NCI-H2107 treated with DMSO at 0.1 percent for 48 hours (cell line): ENCODE data around the gene DHCR7.
A peak's percentile ranks its signal among the peaks of the same experiment; 100 is the strongest.

Experiments
- DNase-seq: peaks from one replicate; lab custom pipeline; 2025; ENCODE audit not compliant: unreplicated experiment; lab: John Stamatoyannopoulos, UW

DHCR7 gene

DNA sequence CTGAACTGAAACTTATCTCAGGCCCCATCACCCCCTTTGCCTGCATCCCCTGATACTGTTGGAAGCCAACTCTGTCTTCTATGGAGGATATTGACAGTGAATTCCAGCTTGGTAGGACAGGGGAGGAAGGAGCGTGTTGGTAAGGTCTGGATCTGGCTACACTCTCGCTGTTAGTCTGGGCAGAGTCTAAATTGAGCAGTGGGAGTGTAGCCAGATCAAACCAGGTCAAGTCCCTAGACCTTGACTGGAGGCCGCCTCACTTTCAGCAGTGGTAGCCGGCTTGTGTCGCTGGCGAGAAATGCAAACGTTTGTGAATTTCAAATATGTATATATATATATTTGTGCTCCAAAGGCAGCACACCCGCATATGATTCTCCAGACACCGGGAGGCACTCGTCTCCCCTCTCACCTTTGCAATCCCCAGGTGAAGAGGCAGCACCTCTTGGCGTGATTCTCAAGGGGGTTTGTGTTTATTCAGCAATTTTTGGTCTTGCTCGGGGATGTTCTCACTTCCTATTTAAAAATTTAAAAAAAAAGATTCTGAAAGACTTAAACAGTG is 26.7 kb downstream of the DHCR7 start:
- DNase-seq, result no peak

DNA sequence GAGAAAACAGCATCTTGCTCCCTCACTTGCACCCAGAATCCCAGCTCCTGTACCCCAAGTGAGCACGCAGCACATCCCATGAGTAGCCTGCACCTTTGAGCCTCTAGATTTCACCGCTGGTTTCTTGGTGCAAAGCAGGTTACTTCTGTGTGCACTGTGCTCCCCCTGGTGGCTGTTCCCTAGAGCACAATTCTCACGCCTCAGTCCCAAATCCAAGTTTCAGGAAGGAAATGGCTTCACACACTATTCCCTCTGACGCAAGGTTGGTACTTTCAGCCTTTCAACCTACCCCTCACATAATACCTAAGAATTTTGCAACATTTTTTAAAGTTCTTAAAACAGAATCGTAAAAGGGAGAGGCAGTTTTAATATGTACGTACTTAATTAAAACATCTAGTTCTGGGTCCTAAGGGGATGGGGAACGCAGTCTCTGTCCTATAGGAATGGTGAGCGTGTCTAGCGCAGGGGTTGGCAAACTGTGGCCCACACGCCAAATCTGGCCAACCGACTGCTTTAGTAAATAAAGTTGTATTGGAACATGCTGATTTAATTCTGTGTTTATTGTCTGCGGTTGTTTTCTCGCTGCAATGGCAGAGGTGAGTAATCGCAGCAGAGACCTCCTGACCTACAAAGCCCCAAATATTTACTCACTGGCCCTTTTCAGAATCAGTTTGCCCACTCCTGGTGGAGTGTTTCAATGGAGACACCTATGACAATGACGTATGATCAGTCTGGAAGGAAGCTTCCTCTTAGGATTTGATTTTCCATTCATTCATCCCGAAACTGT is 27.5 kb downstream of the DHCR7 start:
- DNase-seq, result peak; percentile 58

DNA sequence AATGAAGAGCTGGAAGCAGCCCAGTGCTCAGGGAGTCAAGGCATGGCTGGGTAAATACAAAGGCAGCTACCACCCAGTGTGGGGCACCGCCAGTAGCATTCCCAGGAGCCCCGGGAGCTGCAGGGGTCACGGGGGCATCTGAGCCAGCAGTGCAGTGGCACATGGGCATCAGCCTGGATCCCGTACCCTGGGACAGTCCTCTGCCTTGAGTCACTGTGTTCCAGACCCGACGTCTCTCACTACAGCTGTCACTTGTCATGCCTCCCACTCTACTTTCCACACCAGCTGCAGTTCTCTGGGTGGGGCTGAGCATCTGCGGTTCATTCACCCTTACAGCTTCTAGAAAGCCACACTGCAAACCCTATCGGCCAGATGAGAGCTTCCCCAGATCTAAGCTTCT is 29.6 kb downstream of the DHCR7 start:
- no peak for DNase-seq

DNA sequence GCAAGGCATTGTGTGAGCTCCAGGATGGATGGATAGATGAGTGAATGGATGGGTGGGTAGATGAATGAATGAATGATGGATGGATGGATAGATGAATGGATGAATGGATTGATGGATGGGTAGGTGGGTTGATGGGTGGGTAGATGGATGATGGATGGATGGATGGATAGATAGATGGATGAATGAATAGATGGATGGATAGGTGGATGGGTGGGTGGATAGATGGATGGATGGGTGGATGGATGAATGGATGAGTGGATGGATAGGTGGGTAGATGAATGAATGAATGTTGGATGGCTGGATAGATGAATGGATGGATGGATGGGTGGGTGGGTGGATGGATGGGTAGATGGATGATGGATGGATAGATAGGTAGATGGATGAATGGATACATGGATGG is 33.5 kb downstream of the DHCR7 start:
- no peak for DNase-seq

DNA sequence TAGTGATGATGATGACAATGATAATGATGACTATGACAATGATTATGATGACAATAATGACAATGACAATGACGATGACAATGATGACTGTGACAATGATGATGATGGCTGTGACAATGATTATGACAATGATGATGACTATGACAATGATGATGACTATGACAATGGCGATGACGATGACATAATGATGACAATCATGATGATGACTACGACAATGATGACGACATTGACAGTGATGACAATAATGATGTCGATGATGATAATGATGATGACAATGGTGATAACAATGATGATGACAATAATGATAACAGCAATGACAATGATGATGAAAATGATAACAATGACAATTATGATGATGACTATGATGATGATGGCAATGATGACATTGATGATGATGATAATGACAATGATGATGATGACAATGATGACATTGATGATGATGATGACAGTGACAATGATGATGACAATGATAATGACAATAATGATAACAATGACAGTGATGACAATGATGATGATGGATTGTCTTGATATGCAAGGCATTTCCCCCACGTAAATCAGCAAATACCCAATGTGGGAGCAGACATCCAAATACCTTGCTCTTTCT is 37.7 kb downstream of the DHCR7 start:
- no peak for DNase-seq

DNA sequence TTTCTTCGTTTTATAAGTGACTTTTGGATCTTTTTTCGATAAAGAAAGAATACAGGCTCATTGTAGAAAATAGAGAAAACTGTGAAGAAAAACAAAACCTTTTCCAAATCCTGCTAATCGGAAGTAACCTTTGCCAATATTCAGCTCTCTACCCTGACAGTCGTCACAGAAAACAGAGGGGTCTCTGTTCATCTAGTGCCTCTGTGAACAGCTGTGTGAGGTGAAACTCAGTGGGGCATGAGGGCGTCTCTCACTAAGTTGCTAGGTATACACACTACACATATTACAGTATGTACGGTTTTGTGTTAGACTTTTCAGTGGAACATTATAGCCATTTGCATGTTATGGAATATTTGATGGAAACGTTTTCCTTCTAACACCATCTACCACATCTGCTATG is 39.4 kb downstream of the DHCR7 start:
- DNase-seq, result no peak

DNA sequence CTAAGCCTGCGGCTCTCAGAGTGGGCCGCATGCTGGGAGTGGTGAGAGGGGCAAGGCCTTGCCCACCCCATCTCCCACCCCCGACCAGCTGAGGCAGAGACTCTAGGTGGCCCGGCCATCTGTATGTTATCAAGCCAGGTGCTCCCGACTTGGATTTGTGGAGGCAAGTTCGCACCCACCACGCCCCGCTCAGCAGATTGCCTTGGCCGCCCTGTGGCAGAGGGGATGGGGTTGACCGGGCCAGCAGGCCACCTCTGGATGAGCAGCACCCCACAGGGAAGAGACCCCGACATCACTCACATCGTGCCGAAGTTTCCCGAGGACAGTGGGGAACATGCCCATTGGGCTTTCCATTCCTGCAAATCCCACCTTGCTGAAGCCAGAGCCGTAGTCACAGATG is 40.8 kb downstream of the DHCR7 start:
- DNase-seq, result no peak

DNA sequence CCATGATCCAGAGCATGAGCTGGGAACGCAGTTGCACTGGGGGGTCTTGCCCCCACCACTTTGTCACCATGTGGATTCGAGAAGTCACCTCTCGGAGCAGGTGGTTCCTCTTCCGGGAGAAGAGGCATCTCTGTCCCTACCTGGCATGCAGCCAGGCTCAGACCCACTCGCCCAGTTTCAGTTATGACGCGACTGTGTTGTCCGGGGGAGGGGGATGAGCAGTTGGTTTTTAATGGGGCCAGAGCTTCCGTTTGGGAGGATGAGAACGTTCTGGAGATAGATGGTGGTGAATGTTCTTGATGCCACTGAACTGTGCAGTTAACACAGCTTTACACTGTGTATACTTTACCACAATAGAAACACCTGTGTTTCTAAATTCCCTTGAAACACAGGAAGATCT is 41.5 kb downstream of the DHCR7 start:
- DNase-seq, result no peak

DNA sequence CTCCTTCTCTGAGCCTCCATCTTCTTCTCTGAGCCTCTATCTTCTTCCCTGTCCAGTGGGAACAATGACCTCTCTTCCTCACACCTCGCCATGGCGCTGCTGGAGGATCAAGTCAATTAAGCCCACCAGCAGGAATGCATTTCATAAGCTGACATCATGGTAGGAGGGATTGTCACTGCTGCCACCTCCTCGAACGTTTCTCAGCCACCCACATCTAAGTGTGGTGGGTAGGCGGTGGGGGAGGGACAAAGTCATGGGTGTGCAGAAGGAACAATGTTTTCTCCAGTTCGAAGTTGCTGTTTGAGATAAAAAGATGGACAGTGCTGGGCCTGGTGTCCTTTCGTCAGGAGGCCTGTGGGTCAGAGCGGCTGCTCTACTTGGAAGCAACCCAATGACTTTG is 44.0 kb downstream of the DHCR7 start:
- no peak for DNase-seq

DNA sequence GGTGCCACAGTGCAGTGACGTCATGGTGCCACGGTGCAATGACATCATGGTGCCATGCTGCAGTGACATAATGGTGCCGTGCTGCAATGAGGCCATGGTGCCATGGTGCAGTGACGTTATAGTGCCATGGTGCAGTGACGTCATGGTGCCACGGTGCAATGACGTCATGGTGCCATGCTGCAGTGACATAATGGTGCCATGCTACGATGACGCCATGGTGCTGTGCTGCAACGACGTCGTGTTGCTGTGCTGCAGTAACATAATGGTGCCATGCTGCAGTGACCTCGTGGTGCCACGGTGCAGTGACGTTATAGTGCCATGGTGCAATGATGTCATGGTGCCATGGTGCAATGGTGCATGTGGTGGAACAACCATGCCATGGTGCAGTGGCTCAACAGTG is 45.3 kb downstream of the DHCR7 start:
- DNase-seq, result no peak

DNA sequence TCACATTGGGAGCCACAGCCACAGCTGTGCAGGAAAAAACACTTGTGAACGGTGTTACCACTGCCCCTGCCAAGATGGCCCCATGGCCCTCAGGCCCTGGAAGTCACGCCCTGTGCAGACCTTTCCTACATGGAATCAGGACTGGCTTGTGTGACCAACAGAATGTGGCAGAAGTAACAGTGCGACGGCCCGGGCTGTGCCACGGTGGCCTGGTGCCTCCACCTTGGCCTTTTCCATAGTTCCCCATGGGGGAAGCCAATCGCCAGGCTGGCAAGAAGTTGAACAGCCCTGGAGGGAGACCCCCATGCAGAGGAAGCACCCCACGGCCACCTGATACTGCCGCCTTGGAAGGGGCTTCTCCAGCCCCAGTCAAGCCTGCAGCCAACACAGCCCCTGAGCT is 48.0 kb downstream of the DHCR7 start:
- DNase-seq, result no peak

DNA sequence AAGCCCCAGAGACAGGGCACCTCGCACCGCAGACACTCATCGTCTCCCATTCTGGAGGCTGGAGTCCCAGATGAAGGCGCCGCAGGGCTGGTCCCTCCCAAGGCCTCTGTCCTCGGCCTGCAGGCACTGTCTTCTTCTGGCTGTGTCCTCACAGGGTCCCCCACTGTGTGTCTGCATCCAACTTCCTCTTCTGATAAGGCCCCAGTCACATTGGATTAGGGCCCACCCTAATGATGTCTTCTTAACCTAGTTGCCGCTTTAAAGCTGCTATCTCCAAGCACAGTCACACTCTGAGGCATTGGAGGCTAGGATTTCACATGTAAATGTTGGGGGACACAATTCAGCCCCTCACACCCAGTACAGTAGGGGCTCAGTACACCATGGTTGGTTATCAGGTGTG is 48.9 kb downstream of the DHCR7 start:
- no peak for DNase-seq

DNA sequence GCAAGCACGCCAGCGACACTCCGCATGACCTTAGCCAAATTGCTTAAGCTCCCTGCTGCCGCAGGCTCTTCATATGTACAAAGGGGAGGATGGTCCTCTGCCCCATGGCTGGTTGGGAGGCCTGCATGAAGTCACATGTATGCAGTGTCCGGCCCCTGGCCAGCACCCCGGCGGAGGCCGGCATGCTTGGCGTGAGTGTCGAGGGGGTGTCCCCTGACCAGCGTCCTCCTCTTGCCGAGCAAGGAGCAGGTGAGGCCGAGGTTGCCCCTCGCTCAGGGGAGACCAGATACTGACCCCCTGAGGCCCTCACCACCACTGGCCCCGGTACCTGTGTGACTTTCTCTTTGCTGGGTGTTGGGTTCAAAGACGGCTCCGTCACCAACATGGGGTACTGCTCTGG is 50.2 kb downstream of the DHCR7 start:
- no peak for DNase-seq

DNA sequence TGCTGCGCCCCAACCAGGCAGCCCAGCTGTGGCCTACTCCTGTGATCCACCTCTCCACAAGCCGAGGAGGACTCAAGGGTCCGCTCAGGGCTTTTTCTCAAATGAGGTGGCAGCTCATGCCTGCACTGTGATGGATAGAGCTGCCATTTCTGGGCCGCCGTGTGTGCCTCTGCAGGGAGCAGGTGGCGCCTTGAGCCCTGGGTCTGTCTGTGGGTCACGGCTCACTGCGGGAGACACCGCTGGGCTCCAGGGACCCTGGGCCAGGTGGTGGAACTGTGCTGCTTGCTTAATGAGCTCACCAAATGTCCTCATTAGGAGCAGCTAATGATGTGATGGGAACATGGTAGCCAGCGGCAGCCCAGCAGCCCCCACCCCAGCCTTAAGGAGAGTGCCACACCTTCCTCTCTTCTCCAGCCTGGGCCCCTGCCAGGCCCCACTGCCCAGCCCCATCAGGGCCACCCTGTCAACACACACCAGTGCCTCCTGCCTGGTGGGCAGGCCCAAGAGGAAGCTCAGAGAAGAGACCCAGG is 50.8 kb downstream of the DHCR7 start:
- peak; percentile 66 for DNase-seq

DNA sequence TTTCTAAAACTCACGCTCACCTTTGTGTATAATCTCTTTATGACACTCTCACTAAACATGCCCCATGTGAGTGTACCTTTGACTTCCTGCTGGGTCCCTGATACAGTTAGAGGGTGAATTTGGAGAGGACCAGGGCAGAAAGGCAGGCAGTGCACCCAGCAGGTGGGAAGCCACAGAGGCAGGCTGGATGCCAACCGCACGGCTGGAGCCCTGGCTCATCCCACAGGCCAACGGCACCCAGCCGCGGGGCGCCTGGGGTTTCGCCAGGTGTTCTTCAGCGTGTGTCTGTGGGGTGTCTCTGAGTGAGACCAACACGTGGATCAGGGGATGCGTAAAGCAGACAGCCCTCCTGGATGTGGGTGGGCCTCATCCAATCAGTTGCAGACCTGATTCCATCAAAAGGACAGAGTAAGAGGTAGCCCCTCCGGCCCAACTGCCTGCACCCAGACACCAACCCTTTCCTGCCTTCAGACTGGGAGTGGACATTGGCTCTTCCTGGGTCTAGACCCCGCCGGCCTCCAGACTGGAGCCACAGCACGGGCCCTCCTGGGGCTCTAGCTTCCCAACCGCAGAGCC is 51.6 kb downstream of the DHCR7 start:
- peak; percentile 94 for DNase-seq

DNA sequence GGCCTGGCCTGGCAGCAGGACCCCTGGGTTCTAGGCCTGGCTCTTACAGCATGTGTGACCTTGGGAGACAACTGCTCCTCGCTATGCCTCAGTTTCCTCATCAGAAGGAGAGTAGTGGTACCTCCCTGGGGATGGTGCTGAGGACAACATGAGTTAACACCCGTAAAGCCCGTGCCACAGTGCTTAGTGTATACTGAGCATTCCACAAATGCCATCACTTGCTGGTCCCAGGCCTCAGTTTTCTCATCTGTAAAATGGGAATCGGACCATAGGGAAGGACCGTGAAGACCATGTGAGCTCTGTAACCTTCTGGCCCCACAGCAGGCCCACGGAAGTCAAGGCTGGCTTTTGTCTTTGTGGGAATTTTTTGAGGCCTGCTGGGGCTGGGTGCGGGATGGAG is 52.4 kb downstream of the DHCR7 start:
- DNase-seq, result no peak

DNA sequence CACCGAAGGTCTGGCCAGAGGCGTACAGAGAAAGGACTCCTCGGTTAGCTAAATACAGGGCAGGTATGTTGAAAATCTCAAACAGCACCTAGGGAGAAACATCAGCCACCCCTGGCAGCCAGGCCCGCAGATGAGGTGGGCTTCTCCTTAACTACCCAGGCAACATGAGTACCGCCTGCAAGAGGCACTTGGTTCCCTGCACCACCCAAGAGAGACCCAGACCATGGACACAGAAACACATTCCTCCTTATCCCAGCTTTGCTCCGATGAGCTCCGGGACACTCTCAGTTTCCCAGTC is 53.0 kb downstream of the DHCR7 start:
- DNase-seq, result no peak

DNA sequence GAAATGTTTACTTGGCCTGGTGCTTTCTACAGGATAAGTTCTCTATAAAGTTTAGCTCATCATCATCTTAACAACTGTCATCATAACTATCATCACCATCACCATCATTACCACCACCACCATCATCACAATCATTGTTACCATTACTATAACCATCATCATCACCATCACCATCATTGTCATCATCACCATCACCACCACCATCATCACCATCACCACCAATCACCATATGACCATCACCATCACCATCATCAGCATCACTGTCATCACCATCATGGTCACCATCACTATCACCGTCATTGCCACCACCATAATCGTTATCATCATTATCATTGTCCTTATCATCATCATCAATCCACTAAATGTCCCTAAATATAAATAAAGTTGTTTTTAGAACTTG is 54.9 kb downstream of the DHCR7 start:
- no peak for DNase-seq

DNA sequence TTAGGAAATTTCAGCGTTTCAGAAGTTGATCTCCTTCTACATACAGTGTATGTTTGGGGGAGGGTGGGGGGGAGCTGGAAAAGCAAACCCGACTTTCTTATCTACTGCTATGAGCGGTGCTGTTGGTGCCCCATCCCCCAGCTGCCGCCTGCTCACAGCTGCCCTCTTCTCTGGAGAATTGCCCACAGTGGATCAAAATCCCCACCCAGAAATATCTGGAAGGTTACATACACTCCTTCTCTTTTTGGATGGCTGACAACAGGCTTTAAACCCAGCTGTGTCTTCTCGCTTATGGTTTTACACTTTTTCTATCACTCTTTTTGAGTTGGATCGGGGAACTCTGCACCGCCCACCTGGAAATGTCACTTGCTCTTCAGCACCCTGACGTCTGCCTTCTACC is 56.4 kb downstream of the DHCR7 start:
- DNase-seq, result no peak

DNA sequence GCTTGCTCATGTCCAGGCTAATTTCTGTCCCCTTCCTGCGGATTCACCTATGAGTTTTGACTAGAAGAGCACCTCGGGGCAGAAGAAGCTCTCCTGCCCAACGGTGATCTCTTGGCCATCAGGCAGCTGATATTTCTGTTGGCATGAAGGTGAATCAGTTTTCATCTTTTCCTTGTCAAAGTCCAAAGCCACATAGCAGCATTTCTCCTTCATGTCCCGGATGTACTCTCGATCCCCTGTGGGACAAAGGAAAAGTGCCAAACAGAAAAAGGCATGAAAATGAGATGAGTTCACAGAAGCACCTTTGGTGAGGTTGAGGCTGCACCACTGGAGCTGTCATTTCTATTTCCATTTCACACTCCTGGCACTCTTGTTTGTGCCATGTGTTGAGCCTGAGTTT is 56.8 kb downstream of the DHCR7 start:
- DNase-seq, result no peak

DNA sequence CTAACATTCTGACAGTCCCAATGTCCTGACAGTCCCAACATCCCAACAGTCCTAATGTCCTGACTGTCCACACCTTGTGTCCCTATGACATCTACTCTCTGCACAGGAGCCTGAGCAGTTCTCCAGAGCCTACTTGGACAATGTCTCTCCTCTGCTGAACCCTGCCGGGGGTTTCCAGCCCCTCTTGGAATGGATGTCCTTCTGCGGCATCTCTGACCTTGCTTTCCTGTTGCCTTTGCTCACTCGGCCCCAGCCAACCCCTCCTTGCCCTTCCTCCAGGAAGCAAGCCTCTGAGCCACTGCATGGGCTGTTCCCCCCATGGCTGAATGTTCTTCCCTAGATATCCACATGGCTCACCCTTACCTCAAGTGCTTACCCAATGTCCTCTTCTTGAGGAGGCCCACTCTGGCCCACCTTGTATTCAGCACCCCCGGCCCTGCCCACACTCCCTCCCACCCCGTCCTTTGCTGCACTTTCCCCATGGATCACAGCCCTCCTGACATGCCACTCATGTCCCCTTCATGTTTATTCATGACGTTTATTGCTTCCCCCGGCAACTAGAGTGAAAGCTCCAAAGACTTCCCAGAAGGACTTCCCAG is 59.5 kb downstream of the DHCR7 start:
- no peak for DNase-seq
